Measurements from ENCODE around the gene LINGO3.
"Not testable (repeated sequence)": the region's sequence is repeated elsewhere in the genome, so short reads cannot be mapped to it uniquely, and the experiment has no call there.

Gene LINGO3

DNA sequence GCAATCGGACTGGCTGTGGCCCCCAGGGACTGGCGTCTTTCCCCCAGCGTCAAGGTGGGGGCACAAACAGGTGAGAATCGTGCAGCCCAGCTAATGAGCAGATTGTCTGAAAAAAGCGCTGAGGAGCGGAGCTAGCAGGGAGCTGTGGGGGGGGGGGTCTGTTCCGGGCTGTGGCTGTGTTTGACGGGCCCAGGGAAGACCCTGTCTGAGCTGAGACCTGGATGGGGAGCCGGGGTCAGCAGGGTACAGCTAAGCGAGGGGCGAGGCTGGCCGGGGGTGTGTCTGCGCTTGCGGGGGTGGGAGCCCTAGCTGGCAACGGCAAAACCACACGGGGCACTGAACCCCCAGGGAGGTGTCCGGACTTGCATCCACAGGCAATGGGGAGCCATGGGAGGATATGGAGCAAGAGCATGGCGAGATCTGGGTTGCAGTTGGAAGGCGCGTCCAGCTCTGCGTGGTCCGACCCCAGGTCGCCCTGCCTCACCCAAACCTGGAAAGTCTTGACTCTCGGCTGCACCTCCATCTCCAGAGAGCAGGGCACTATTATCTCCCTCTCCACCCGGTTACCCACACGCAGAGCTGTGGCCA lies 4.6 kb downstream of the LINGO3 start:
- no peak for DNase-seq

- no peak for DNase-seq
Measured at GRCh38 chr19:2302319-2303210, 5.4 kb downstream of the LINGO3 start.

GRCh38 chr19:2300533-2300932 lies 7.4 kb downstream of the LINGO3 start:
- no peak for DNase-seq

DNA sequence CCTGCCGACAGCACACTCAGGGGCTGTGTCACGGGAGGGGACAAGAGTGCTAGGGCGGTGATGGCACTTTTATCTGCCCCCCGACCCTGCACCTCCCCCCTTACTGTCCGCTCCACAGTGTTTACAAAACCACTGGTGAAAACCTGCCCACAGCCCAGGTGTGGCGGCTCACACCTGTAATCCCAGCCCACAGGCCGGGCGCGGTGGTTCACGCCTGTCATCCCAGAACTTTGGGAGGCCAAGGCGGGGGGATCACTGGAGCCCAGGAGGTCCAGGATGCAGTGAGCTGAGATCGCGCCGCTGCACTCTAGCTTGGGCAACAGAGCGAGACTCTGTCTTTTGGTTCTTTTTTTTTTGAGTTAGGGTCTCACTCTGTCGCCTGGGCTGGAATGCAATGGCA lies 11.8 kb downstream of the LINGO3 start:
- no peak for DNase-seq

DNA sequence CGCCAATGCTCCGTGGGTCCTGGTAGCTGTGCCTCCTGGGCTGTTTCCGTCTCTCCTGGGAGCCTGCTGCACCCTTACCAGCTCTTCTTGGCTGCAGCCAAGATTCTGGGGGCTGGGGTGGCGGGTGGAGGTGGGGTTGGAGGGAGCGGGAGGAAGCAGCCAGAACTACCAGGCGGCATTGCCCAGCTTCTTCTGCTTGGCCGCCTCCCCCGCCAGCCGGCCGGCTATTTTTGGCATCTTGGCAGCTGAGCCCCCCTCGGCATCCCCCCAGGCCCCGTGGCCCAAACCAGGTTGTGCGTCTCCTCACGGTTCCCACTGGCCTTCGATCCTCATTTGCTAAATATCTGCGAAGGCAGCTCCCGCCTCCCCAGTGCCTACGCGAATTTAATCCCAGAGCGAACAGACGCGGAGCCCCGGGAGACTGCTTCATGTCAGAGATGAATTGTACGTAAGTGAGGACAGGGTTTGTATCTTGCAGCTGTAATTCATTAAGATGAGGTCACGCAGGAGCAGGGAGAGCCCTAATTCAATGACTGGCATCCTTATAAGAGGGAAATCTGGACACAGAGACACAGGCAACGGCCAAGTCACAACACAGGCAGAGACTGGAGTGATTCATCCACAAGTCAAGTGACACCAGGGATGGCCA lies 13.1 kb downstream of the LINGO3 start:
- no peak for DNase-seq

DNA sequence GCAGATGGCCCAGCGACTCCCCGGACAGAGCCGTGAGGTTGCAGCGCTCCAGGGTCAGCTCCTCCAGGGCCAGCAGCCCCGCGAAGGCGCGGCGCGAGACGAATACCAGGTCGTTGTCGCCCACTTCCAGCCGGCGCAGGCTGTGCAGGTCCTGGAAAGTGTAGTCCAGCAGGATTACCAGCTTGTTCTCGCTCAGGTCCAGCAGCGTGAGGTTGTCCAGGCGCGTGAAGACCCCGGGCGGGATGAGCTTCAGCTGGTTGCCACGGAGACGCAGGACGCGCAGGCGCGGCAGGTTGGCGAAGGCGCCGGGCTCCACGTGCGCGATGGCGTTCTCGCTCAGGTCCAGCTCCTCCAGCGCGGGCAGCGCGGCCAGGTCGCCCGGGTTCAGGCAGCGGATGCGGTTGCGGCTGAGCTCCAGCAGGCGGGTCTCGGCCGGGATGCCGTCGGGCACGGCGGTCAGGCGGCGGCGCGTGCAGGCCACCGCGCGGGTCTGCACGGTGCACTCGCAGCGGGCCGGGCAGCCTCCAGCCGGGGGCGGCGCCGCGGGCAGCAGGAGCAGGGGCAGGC lies 16.7 kb downstream of the LINGO3 start:
- DNase-seq: no peak

GRCh38 chr19:2290441-2291184 lies 17.3 kb downstream of the LINGO3 start:
- no peak for DNase-seq

- DNase-seq: no peak
Measured at GRCh38 chr19:2289714-2290435, 18.1 kb downstream of the LINGO3 start.

- no peak for DNase-seq
Measured at GRCh38 chr19:2288818-2289713, 18.9 kb downstream of the LINGO3 start.

- DNase-seq: no peak
Measured at GRCh38 chr19:2288338-2288817, 19.6 kb downstream of the LINGO3 start.

GRCh38 chr19:2287585-2288337 lies 20.2 kb downstream of the LINGO3 start:
- no peak for DNase-seq

- DNase-seq: no peak
Measured at GRCh38 chr19:2286402-2287140, 21.4 kb downstream of the LINGO3 start.

- no peak for DNase-seq
Measured at GRCh38 chr19:2283835-2284507, 24.0 kb downstream of the LINGO3 start.

GRCh38 chr19:2282862-2283237 lies 25.1 kb downstream of the LINGO3 start:
- no peak for DNase-seq

- no peak for DNase-seq
Measured at GRCh38 chr19:2282062-2282861, 25.7 kb downstream of the LINGO3 start, which contains the start of gene PEAK3. Gene PEAK3 (minus strand): TSS chr19:2282175. CDS start chr19:2280931, 1,244 bp downstream.

- not testable (repeated sequence) for DNase-seq
Measured at GRCh38 chr19:2281265-2282061, 26.5 kb downstream of the LINGO3 start.

Data from cortex of kidney (tissue), 1 donor.